Vagina (tissue), 2 donors: ENCODE data around the gene EPS8L3.

Experiments
- POLR2AphosphoS5 ChIP-seq, 2 donors: sonication (generic); formaldehyde crosslinking; IDR thresholded peaks; one replicate each; pipeline ENCODE4 v1.9.0; 2017; ENCODE audit warnings: antibody characterized with exemption in 2 of 2, mild to moderate bottlenecking in 2 of 2, low read depth in 1 of 2; ENCODE audit not compliant: insufficient read depth in 1 of 2
- TF ChIP-seq, protein P1 (sequence below), 3 experiments: fragments of 450-650 bp in 2 of 3; fragments of 200-600 bp in 1 of 3; sonication (generic) in 1 of 3; IDR thresholded peaks; one replicate each; pipeline ENCODE4 v1.5.1; 2017 to 2019; ENCODE audit warnings: antibody characterized with exemption in 3 of 3, mild to moderate bottlenecking in 2 of 3, moderate library complexity in 2 of 3

DNA sequence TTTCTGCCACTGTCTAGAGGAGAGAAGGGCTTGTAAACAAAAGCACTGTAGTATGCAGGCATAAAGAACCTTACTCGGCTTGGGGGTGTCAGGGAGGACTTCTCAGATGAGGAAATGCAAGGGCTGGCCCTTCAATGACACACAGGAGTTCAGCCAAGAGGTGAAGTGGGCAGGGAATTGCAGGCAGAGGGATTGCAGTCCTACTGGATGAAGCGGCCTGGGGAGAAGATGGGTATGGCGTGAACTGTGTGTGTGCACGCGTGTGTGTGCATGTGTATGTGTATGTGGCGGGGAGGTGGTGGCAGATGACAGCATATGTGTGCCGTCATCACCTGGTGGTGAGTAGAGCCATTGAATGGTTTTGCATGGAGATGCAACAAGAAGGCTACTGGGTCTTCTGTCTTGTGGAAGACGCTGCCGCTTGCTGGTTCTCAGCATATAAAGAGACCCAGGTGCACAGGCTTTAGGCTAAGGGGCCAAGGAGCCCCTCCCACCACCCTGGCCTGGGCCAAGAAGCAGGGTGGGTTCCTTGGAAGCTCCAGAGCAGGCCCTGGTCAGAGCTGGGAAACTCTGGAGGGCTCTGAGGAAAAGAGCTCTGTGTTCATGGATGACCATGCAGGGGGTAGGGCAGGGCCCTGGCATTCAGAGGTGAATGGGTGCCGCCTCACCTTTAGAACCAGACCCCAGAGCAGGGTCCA, 4.1 kb upstream of the EPS8L3 start:
- TF ChIP-seq, protein P1, sequence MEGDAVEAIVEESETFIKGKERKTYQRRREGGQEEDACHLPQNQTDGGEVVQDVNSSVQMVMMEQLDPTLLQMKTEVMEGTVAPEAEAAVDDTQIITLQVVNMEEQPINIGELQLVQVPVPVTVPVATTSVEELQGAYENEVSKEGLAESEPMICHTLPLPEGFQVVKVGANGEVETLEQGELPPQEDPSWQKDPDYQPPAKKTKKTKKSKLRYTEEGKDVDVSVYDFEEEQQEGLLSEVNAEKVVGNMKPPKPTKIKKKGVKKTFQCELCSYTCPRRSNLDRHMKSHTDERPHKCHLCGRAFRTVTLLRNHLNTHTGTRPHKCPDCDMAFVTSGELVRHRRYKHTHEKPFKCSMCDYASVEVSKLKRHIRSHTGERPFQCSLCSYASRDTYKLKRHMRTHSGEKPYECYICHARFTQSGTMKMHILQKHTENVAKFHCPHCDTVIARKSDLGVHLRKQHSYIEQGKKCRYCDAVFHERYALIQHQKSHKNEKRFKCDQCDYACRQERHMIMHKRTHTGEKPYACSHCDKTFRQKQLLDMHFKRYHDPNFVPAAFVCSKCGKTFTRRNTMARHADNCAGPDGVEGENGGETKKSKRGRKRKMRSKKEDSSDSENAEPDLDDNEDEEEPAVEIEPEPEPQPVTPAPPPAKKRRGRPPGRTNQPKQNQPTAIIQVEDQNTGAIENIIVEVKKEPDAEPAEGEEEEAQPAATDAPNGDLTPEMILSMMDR (IDR thresholded peaks at IDR 0.05), result no peak
- TF ChIP-seq POLR2AphosphoS5 (IDR thresholded peaks at IDR 0.05; ENCODE audit: insufficient read depth in 1 of 2, low read depth in 1 of 2), result no peak
